Transverse colon (tissue), 4 donors: ENCODE measurements around the gene CEP104.

ENCODE experiments used
- POLR2AphosphoS5 ChIP-seq, 3 donors: sonication (generic); formaldehyde crosslinking; IDR thresholded peaks; one replicate each; pipeline ENCODE4 v1.6.1; 2016; ENCODE audit warnings: antibody characterized with exemption in 3 of 3
- TF ChIP-seq, protein P1 (sequence below), 5 experiments: fragments of 200-600 bp in 3 of 5; fragments of 450-650 bp in 2 of 5; sonication (generic) in 3 of 5; IDR thresholded peaks; 1 replicate in 2 of 5; 2 replicates in 3 of 5; pipeline ENCODE4 v1.5.1; 2016 to 2017; ENCODE audit warnings: antibody characterized with exemption in 5 of 5, inconsistent platforms in 3 of 5, mild to moderate bottlenecking in 2 of 5, moderate library complexity in 1 of 5

DNA sequence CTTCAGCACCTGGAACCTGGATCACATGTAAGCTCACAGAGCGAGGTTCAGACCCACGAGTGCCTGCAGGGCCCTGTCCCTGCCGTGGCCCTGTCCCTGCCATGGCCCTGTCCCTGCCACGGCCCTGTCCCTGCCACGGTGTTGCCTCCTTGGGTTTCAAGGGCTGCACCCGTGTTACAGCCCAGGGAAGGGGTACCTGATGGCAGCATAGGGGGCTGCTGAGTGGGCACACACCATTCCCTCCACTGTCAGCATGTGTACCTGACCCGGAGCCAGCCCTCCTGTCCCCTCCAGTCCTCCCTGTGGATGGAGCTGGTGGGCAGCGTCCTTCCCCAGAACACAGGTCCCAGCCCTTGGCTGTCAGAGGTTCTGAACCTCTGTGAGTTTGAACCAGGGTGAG is 15.5 kb upstream of the CEP104 start:
- TF ChIP-seq, protein P1, sequence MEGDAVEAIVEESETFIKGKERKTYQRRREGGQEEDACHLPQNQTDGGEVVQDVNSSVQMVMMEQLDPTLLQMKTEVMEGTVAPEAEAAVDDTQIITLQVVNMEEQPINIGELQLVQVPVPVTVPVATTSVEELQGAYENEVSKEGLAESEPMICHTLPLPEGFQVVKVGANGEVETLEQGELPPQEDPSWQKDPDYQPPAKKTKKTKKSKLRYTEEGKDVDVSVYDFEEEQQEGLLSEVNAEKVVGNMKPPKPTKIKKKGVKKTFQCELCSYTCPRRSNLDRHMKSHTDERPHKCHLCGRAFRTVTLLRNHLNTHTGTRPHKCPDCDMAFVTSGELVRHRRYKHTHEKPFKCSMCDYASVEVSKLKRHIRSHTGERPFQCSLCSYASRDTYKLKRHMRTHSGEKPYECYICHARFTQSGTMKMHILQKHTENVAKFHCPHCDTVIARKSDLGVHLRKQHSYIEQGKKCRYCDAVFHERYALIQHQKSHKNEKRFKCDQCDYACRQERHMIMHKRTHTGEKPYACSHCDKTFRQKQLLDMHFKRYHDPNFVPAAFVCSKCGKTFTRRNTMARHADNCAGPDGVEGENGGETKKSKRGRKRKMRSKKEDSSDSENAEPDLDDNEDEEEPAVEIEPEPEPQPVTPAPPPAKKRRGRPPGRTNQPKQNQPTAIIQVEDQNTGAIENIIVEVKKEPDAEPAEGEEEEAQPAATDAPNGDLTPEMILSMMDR (IDR thresholded peaks at IDR 0.05) = no peak
- TF ChIP-seq POLR2AphosphoS5 (IDR thresholded peaks at IDR 0.05) = no peak
